Activated CD4-positive, alpha-beta T cell treated with anti-CD3 and anti-CD28 coated beads, Interleukin-10, Interleukin-2, amounts not matched to agents 100 ng/mL and 50 ng/mL, durations not matched to agents 16 hours and 8 hours (primary cell): ENCODE data around the gene ZDHHC24.
"Not testable (repeated sequence)": the region's sequence is repeated elsewhere in the genome, so short reads cannot be mapped to it uniquely, and the experiment has no call there.

Source experiments
- DNase-seq: peaks from one replicate; pipeline ENCODE4 v3.0.0-alpha.2; 2020

Gene ZDHHC24

DNA sequence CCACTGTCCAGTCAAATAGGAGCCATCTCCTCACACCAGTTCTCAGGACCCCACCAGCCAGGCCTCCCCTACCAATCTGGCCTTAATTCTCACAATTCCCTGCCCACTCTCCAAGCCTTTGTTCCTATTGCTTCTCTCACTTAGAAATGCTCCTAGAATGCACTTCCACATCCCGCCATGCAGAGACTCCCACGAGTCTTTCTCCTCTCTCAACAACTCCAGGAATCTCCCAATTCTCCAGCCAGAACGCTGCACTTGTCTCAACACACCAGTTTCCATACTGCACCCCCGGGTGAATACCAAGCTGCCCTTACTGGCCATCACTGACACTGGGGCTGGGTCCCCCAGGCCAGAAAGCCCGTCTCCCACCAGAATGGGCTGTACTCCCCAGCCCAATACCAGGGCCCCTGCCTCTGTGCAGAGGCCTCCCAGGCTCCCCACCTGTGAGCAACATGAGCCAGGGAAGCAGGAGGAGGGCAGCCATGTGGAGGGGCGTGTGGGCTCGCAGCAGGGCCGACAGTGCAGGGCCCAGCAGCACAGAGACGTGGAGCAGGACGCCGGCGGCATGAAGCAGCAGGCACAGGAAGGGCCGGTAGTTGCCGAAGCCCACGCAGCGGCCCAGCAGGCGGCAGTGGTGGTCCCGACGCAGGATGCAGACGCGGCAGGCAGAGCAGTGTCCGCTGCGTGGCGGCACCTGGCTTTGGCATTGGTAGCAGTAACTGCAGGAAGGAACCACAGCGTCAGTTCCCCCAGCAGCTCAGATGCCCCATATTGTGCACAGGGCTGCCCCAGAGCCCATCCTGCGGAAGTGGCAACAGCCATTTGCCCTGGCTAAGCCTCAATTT is 2.4 kb downstream of the ZDHHC24 start:
- peak; percentile 77 for DNase-seq

DNA sequence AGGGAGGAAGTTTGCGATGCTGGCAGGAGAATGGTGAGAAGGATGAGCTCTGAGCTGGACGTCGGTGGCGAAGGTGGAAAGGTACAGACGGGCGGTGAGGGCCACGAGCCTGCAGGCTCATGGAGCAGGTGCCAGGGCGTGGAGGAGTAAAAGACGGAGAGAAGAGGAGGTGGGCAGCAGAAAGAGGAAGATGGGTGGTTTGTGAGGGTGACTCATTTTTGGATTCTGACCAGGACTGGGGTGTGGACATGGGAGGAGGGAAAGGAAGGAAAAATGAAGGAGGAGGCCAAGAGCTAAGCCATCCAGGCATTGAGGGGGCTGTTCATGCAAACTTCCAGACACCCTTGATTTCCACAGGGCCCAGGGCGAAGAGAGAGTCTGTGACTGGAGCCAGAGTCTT is 3.5 kb downstream of the ZDHHC24 start:
- DNase-seq = no peak

DNA sequence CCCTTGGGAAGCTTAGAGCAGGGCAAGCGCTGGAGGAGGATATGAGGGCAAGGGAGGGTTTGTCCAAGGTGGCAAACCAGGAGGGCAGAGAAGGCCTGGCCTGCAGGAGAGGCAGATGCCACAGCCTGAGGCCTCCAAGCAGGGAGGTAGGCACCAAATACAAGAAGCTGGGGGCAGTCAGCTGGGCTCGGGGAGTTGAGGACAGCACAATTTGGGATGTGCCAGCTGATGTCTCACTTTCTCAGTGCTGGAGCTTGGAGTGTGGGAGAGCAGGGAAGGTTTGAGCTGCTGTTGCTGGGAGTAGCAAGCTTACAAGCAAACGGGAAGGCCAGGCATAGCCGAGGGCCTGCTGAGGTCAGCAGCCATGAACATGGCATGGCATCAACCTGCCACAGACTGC is 4.0 kb downstream of the ZDHHC24 start:
- no peak for DNase-seq

DNA sequence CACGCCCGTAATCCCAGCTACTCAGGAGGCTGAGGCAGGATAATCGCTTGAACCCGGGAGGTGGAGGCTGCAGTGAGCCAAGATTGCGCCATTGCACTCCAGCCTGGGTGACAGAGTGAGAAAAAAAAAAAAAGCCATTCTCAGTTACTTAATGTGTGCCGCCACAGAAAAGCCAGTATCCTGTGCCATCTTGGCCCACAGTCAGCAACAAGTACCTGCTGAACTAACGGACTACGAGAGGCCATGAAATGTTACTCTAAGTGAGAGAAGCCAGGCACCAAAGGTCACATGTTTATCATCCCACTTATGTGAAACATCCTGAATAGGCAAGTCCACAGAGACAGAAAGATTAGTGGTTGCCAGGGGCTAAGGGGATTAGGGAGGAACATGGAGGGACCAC is 5.2 kb downstream of the ZDHHC24 start:
- DNase-seq = not testable (repeated sequence)

DNA sequence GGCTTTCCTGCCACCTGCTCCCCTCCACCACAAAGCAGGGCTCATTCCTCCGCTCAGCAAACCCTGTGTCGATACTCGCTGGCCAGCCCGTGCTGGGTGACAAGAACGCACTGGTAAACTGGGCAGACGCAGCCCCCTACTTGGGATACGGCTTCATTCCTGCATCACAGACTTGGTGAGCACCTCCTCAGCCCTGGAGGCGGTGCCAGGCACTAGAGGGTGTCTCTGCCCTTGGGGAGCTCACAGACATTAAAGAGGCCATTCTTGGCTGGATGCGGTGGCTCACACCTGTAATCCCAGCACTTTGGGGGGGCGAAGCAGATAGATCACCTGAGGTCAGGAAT is 6.0 kb downstream of the ZDHHC24 start:
- no peak for DNase-seq

DNA sequence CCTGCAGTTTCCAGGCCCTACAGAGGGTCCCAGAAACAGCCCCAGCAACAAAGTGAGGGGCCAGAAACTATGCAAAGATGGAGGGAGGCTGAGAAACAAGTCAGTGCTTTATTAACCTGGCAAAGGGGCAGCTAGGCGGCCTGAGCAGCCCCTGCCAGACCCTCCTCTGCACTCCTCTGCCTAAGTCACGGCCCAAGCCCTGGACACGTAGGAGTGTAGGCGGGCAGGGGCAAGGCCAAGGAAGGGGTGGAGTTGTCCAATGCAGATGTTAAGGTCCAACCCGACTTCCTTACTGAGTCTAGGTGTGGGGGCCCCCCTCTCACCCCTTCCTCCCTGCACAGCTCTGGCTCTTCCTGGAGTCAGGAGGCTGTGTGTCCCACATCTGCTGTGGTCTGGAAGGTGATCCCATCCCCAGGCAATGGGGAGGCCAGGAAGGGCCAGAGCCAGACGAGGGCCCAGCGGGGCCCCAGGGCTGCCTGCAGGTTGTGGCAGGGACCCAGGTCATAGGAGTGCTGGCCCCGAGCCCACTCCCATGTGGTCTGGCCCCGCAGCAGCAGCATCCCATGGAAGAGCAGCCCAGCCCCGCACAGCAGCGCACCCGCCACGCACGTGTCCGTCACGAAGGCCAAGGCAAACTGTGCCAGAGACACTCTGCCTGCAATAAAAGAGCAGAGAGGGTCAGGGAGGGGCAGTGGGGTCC is 6.5 kb downstream of the ZDHHC24 start:
- no peak for DNase-seq

DNA sequence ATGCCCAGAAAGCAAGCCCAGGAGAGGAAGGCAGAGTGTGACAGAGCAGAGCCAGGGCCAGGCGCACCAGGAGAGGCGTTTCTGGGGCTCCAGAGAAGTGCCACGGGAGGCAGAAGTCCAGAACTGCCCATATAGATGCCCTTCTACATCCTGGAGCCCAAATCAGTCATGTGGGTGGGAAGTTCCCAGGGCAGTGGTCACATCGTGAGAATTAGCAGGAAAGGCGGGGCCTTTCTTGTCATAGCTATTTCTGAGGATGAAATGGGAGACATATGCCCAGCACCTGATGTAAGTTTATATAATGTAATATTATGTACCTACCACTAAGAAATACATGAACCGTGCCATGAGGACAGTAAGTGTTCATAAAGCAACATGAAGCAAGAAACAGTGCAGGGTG is 13.1 kb downstream of the ZDHHC24 start:
- no peak for DNase-seq

DNA sequence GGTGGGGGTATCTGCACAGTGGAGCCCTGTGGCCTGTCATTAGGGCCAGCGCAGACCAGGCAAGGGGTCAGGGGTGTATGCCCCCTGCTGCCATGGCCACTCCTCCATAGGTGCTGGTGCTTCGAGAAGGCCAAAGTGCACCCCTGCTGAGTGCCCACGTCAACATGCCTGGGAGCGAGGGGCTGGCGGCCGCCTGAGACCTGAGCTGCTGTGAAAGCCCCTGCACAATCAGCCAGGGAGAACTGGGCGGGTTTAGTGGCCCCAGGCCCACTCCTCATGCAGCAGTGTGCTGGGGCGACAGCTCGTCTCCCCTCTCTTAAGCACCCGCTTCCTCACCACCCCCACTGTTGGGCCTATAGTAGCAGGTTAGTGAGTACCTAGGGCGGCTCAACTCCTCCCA is 14.0 kb downstream of the ZDHHC24 start:
- no peak for DNase-seq

DNA sequence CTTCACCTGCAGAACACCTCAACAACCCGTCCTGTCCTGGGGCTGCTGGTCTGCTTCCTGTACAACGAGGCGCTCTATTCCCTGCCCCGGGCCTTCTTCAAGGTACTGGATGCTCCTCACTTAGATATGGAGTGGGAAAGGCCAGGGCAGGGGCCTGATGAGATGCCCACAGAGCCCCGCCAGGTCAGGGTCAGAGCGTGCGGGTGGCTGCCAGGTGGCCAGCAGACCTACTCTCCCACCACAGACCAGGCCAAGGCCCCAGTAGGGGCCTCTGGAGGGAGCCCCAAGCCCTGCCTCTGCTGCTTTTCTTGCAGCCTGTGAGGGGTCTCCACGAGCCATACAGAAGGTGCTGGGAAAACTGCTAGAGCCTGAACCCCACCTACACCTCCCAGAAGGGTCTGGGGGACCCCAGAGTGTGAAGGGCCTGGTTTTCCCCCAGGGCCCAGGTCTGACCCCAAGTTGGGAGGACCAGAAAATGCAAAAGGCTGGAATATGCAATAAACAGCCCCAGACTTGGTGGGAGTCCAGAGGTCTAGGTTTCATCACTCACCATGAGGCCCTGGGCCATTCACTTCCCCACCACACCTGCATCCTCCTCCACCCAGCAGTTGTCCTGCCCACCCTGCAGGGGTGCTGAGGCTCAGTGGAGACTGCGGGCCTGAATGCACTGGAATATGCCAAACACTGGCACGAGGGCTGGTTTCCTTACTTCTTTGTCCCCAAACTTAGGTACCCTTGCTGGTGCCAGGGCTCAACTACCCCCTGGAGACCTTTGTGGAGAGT is 14.7 kb downstream of the ZDHHC24 start:
- no peak for DNase-seq

DNA sequence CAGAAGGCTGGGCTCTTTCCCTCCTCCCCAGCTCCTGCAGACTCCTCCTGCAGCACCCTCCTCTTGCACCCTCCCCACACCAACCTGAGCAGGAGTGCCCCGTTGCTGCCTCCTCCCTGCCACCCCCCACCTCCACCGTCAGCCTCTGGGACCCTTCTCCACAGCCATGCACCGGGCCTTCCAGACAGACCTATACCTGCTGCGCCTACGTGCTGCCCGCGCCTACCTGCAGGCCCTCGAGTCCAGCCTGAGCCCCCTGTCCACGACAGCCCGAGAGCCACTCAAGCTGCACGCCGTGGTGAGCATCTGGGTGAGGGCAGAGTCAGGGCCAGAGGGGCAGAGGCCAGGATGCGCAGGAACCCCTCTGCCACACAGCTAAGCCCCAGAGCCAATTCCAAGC is 16.2 kb downstream of the ZDHHC24 start:
- no peak for DNase-seq

DNA sequence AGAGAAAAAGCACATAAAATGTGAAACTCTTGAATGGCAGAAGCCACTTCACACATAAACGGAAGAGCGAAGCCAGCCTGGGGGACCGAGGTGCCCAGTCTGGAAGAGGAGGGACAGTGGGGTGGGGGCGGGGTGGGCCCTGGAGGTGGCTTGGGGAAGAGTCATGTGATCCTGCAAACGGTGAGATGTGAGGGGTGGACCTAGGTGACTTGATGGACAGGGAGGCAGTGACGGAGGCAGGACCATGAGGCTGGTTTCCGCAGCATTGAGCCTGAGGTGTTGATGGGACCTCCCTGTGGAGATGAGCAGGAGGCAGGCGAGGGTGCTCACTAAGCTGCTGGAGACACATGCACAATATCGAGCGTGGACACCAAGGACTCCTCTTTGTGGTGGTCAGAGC is 16.8 kb downstream of the ZDHHC24 start:
- DNase-seq = no peak

DNA sequence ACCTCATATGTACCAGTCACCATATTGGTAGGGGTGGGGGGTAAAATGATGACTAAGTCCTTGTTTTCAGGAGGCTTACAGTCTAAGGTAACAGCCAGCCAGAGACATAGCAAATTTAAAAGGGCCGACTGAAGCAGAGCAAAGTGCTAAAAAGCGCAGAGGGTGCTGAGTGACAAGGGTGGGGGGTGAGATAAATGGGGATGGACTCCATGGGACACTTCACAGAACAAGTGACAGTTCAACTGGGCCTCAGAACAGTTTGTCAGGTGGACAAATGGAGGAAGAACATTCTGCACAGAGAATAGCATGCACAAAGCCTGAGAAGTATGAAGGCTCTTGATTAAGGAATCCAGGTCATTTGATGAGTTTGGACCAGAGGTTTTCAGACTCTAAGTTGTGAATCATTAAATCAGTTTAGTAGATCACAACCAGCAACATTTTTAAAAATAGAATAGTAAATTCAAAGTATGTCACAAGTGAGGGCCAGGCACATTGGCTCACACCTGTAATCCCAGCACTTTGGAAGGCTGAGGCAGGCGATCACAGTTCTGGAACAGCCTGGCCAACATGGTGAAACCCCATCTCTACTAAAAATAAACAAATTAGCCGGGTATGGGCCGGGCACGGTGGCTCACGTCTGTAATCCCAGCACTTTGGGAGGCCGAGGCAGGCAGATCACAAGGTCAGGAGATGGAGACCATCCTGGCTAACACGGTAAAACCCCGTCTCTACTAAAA is 21.4 kb downstream of the ZDHHC24 start:
- no peak for DNase-seq

DNA sequence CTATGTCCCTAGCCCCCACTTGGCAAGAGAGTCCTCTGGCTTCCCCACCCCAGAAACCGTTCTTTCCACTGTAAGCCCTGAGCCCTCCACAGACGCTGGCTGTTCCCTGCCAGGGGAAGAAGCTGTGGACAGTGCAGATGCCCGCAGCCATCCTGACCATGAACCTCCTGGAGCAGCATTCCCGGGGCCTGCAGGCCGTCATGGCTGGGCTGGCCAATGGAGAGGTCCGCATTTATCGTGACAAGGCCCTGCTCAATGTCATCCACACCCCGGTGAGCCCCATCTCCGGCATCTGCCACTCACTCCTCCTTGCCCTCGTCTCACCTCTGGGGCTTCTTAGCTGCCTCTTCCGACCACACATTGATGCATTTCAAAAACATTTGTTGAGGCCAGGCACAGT is 22.2 kb downstream of the ZDHHC24 start:
- no peak for DNase-seq

DNA sequence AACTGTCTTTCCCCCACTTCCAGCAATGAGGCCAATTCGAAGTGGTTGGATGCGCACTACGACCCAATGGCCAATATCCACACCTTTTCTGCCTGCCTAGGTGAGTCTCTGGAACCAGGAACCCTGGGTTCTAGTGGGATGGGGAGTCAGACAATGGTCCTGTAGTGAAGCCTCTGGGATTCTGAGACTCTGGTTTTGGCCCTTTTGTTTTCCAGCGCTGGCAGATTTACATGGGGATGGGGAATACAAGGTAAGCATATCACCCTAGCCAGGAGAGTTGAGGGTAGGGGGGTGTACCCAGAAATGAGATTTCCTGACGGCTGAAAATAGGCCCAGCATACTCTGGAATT is 34.9 kb downstream of the ZDHHC24 start:
- no peak for DNase-seq

DNA sequence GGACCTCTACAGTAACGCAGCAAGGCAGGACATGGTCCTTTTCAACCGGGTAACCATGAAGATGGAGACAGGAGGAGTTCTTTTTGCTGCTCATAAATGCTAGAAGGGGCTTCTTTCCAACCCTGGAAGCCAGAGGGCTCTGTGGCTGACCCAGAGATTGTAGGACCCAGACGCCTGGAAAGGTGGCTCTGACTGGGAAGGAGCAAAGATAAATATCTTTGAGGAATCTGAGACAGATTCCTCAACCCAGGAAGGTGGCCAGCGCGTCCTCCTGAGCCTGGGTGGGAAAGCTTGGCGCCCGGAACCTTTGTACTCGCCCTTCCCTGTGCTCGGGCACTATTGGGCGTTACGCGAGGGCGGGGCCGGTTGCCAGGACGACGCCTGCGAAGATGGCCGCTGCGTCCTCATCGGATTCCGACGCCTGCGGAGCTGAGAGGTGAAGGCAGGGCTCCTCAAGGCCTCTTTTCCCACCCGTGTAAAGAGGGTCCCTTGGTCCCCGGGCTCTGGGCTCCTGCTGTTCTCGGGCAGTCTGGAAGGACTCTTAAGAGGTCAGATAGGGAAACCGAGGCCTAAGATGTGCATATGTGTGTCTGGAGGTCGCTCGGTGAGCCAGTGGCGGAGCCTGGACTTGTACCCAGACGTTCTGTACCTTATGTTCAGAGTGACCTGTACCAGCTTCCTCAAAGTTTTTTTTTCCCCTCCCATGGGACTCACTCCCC is 35.4 kb downstream of the ZDHHC24 start, which contains the start of gene BBS1:
BBS1 (plus strand) TSS at position 365 of the 719 bp plus-strand sequence; CDS start at position 390, 25 bp downstream.
- peak; percentile 82 for DNase-seq

DNA sequence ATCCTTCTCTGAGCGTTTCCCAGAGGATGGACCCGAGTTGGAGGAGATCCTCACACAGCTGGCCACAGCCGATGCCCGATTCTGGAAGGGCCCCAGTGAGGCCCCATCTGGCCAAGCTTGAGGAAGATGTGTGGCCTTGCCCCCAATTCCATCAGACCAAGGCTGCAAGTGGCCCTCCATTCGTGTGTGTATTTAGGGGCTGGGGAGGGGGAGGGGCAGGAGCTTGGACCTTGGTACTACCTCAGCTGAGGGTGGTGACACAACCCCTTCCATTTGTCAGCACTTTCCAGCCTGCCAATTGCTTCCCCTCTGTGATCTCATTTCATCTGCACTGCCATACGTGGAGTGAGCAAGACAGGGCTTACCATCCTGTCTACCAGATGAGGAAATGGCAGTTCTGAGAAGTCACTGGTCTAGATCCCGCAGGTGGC is 36.7 kb downstream of the ZDHHC24 start:
- peak; percentile 33 for DNase-seq

DNA sequence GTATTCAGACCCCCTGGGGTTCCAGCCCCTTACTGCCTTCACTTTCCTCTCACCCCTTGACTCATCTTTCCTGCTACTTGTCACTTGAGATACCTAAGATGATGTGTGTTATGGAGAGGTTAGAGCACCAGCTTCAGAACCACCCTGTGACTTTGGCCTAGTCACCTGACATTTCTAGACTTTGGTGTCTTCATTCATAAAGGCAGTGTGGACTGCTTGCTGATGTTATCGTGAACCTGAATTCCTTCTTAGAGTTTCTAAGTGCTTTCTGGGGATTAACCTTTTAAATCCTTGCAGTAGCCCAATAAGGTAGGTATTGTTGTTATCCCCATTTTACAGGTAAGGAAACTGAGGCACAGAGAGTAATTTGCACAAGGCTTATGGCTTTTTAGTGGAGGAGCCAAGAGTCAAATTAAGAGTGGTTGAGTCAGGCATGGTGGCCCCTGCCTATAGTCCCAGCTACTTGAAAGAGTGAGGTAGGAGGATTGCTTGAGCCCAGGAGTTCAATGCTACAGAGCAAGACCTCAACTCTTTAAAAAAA is 40.5 kb downstream of the ZDHHC24 start:
- no peak for DNase-seq

DNA sequence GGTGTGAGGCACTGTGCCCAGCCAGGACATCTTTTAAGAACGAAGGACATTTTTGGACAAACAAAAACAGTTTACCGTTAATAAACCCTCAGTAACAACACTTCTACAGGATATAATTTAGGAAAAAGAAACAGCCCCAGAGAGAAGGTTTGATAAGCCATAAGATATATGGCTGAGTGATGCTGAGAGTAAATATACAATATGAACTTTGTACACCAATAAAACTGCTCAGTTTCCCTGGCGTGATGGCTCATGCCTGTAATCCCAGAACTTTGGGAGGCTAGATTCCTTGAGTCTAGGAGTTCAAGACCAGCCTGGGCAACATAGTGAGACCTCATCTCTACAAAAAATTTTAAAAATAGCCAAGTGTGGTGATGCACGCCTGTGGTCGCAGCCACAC is 47.3 kb downstream of the ZDHHC24 start:
- DNase-seq = no peak

DNA sequence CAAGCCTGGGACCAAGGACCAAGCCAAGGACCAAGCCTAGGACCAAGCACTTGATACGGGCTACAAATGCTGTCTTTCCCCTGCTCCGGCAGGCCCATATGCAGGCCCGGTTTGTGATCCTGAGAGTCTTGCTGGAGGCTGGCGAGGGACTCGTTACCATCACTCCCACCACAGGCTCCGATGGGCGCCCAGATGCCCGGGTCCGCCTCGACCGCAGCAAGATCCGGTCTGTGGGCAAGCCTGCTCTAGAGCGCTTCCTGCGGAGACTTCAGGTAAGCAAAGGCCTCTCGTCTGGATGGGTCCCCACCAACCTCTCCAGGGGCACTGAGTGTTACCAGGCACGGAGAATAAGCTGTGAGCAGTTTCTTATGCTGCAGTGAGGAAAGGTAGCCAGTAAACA is 48.6 kb downstream of the ZDHHC24 start:
- DNase-seq = no peak

DNA sequence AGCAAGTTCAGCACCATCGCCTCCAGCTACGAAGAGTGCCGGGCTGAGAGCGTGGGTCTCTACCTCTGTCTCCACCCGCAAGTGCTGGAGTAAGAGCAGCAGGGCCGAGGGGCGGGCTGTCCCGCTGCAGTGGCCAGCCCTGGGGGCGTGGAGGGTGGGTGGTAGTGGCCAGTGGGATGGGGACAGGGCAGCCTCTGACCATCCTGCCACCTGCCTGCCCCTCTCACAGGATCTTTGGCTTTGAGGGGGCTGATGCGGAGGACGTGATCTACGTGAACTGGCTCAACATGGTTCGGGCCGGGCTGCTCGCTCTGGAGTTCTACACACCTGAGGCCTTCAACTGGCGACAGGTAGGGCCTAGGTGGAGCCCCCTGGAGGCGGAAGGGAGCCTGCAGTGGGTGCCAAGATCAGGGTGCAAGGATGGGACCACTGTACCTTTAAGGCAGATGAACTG is 50.4 kb downstream of the ZDHHC24 start:
- no peak for DNase-seq

DNA sequence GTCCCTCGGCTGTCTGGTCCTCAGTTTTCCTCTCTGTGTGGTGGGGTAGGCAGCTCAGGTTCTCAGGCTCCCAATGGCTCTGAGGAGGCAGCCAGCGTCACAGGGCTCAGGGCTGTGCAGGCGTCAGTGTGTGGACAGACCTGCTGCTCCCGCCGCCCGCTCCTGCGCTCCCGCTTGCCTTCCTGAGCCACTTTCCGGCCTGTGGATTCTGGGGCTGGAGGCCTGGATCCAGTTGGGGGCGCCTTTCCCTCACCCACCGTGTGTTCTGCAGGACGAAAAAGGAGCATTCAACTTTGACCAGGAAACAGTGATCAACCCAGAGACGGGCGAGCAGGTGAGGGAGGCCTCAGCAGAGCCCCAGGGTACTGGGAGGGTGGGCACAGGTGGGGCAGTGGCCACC is 50.9 kb downstream of the ZDHHC24 start:
- no peak for DNase-seq

DNA sequence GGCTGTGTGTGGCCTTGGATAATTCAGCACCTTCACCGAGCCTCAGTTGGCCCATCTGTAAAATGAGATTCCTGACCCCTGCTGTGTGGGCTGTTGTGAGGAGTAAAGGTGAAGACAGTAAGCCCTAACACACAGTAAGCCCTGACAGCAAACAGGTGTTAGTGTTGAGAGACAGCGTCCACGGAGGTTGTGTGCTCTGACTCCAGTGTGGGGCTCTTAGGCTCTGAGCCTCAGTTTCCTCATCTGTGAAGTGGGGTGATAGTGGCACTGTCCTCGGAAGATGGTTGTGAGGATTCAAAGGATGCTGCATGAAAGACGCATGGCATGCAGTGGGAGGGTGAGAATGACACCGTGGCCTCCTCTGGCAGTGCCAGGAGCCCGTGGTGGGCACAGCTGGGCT is 51.4 kb downstream of the ZDHHC24 start:
- no peak for DNase-seq
